Measurements from ENCODE around the gene KIAA0586.
"Not testable (repeated sequence)": the region's sequence is repeated elsewhere in the genome, so short reads cannot be mapped to it uniquely, and the experiment has no call there.

Gene KIAA0586

GRCh38 chr14:58549105-58549757 is 121.7 kb downstream of the KIAA0586 start:
- no peak for DNase-seq (ENCODE audit: low spot score)

DNA sequence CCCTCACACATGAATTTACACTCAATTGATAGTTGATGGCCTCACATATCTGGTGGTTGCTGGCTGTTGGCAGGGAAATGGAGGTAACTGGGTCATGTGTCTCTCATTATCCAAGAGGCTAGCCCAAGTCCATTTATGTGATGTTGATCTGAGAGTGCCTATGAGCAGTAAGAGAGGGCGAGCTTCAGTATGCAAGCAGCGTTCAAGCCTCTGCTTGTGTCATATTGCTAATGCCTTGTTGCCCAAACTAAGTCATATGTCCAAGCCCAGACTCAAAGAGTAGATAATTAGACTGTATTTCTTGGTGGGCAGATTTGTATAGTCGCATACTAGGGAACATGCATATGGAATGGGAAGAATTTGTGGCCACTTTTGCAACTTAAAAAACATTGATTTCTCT is 126.4 kb downstream of the KIAA0586 start:
- no peak for DNase-seq (ENCODE audit: low spot score)

- DNase-seq (ENCODE audit: low spot score) = no peak
Measured at GRCh38 chr14:58555647-58556046, 128.1 kb downstream of the KIAA0586 start.

- no peak for DNase-seq (ENCODE audit: low spot score)
Measured at GRCh38 chr14:58557242-58557641, 129.7 kb downstream of the KIAA0586 start.

DNA sequence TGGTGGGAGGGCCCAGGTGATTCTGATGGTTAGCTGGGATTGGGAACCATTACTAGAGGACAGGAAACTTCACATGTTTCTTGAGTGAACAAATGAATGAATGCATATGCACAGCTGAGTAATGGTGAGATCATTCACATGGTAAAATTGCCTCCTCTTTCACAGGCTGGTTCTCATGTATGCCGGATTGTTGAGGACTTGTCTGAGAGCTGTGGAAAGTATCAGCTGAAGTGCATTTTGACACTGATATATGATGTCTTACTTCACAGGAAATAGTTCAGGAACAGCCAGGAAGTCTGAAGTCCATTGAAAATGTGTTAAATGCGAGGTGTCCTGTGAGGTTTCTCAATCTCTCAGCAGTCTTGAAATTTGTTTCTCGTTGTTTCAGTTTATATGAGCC is 132.7 kb downstream of the KIAA0586 start:
- DNase-seq (ENCODE audit: low spot score) = no peak

DNA sequence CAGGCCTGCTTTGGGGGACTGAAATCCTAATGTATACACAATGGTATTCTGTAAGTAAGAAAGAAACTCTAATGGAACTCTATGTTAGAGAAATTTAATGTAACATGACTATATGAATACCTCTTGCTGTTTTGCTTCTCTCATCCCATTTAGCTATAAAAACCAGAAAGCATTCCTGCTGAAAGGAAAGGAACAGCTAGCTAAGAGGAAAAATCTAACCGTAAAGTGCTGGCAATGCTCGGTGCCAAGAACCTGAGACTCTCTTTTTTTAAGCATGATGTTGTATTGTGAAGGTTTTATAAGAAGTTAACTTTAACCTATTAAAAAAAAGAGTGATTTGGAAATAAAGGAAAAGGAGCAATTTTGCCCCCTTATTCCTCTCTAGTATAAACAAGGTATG is 134.6 kb downstream of the KIAA0586 start:
- DNase-seq (ENCODE audit: low spot score) = no peak

- DNase-seq (ENCODE audit: low spot score) = no peak
Measured at GRCh38 chr14:58563978-58564377, 136.5 kb downstream of the KIAA0586 start.

GRCh38 chr14:58565832-58566231 is 138.3 kb downstream of the KIAA0586 start:
- DNase-seq (ENCODE audit: low spot score) = no peak

DNA sequence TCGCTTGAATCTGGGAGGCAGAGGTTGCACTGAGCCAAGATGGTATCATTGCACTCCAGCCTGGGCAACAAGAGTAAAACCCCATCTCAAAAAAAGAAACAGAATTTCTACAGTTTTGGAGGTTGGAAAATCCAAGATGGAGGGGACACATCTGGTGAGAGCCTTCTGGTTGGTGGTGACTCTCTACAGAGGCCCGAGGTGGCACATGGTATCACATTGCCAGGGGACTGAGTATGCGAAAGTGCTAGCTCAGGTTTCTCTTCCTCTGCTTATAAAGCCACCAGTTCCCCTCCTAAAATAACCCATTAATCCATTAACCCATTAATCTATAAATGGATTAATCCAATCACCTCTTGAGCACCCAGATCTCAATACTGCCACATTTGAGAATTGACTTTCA is 139.5 kb downstream of the KIAA0586 start:
- no peak for DNase-seq (ENCODE audit: low spot score)

- no peak for DNase-seq (ENCODE audit: low spot score)
Measured at GRCh38 chr14:58568322-58568721, 140.8 kb downstream of the KIAA0586 start.

DNA sequence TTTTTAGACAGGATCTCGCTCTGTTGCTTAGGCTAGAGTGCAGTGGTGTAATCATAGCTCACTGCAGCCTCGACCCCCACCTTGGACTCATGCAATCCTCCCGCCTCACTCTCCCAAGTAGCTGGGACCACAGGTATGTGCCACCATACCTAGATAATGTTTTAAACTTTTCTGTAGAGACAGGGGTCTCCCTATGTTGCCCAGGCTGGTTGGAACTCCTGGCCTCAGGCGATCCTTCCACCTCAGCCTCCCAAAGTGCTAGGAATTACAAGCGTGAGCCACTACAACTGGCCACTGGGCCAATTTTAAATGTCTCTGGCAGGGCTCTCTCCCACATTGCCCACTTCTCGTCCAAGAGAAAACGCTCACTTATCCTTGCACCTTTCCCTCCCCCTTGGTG is 143.7 kb downstream of the KIAA0586 start:
- DNase-seq (ENCODE audit: low spot score) = no peak

DNA sequence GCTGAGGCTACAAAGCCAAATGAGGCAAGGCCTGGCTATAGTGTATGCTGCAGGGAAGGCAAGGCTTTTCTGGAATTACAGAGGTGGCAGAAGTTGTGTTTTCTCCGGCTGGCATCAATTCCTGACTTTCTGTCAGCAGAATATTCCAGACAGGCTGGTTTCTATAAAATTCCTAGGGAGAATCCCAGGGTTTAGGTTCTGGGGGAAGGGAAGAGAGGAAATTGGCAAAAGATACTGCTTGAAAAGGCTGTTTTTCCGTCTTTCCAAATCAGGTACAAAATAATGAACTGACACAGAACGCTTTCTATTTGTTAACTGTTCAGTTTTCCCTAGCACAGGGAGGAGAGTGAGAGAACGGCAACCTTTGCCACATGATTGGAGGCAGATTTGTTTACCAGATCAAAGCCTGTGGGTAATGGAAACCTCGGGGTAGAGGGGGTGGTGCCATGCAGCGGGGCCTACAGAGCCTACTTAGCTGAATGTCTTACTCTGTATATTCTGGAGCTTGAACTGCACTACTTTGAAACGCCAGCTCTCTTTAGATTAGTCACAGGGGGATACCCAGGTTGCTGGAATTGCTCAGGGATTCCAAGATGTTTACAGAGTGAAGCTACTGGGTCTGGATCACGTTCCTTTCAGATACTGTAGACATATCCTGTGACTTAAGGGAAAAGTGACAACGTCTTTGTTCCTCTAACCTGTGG is 144.4 kb downstream of the KIAA0586 start:
- no peak for DNase-seq (ENCODE audit: low spot score)

DNA sequence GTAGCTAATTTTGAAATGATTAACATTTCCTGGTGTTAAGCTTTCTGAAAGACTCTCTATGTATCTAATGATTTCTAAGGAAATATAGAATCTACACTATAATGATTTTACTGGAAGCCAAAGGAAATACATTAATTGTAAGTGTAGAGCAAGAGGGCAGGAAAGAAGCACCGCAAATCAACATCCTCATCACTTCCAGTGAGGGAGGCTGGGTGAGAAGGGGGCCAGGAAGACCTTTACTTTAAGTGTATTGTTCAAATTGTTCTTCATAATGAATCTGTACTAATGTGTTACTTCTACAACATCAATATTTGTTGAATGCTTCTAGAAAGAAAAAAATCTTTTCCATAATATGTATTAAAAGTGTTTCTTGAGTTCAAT is 144.9 kb downstream of the KIAA0586 start:
- no peak for DNase-seq (ENCODE audit: low spot score)

DNA sequence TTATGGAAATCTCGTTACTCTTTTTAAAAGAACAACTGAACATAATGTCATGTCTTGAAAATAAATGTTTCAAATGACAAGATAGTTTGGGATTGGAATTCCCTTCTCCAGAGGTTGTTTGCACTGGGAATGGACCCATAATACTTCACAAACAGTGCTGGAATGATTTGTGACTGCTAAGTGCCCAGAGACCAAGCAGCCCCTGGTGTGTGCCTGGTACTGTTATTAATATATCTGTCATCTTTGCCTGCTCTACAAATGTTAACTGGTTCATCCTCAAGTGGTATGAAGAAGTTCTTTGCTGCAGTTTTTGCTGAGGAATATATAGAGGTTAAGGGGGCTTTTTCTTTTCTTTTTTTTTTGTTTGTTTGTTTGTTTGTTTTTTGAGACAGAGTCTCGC is 145.3 kb downstream of the KIAA0586 start:
- no peak for DNase-seq (ENCODE audit: low spot score)

DNA sequence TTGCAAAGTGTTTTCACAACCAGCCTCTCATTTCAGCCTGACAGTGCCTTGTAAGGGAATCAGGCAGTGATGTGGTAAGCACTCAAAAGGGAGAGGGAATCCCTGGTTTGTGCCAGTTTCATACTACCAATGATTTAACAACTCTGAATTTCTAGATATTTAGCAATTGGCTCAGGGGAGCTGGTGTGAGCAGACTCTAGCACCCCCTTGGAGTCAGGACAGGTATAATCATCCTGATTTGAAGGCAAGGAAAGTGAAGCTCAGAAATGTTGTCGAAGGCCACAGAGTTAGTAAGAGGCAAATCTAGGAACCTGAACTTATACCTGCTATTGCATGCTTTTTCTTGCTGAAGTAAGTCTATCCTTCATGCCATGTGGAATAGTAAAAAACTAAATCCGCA is 147.1 kb downstream of the KIAA0586 start:
- no peak for DNase-seq (ENCODE audit: low spot score)

- no peak for DNase-seq (ENCODE audit: low spot score)
Measured at GRCh38 chr14:58575956-58576355, 148.4 kb downstream of the KIAA0586 start.

DNA sequence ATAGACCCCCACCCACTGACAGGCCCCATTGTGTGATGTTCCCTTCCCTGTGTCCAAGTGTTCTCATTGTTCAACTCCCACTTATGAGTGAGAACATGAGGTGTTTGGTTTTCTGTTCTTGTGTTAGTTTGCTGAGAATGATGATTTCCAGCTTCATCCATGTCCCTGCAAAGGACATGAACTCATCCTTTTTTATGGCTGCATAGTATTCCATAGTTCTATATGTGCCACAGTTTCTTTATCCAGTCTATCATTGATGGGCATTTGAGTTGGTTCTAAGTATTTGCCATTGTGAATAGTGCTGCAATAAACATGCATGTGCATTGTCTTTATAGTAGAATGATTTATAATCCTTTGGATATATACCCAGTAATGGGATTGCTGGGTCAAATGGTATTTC is 152.5 kb downstream of the KIAA0586 start:
- DNase-seq (ENCODE audit: low spot score) = not testable (repeated sequence)

GRCh38 chr14:58581389-58581788 is 153.9 kb downstream of the KIAA0586 start:
- DNase-seq (ENCODE audit: low spot score) = not testable (repeated sequence)

GRCh38 chr14:58584383-58584782 is 156.9 kb downstream of the KIAA0586 start:
- DNase-seq (ENCODE audit: low spot score) = no peak

- DNase-seq (ENCODE audit: low spot score) = no peak
Measured at GRCh38 chr14:58587271-58587670, 159.8 kb downstream of the KIAA0586 start.

- DNase-seq (ENCODE audit: low spot score) = not testable (repeated sequence)
Measured at GRCh38 chr14:58588321-58588720, 160.8 kb downstream of the KIAA0586 start.

DNA sequence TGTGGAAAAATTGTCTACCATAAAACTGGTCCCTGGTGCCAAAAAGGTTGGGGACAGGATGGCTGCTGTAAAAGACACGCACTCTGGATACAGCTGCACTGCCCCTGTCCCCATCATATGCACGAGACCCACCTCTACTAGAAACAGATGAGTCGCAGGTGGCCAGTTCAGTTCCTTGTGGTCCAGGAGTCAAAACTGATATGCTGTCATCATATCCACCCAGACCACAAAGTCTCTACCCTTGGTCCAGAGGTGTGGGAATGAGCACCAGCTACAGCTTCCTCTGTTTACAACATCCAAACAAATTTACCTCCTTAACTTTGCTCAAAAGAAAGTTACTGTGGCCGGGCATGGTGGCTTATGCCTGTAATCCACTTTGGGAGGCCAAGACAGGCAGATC is 166.5 kb downstream of the KIAA0586 start:
- no peak for DNase-seq (ENCODE audit: low spot score)

DNA sequence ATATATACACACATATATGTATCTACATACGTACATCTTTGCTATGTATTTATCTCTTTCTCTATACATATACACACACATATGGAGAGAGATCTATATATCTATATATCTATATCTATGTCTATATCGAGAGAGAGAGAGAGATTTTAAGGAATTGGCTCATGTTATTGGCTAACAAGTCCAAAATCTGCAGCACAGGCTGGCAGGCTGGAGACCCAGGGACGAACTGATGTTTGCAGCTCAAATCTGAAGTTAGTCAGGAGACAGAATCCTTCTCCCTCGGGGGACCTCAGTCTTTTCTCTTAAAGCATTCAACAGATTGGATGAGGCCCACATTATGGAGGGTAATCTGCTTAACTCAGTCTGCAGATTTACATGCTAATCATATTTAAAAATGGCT is 169.5 kb downstream of the KIAA0586 start:
- no peak for DNase-seq (ENCODE audit: low spot score)

Data from left forelimb (tissue), 1 donor.